ENCODE results near the gene FSD1L.
"Not testable (repeated sequence)": the region's sequence is repeated elsewhere in the genome, so short reads cannot be mapped to it uniquely, and the experiment has no call there.

The FSD1L gene

DNA sequence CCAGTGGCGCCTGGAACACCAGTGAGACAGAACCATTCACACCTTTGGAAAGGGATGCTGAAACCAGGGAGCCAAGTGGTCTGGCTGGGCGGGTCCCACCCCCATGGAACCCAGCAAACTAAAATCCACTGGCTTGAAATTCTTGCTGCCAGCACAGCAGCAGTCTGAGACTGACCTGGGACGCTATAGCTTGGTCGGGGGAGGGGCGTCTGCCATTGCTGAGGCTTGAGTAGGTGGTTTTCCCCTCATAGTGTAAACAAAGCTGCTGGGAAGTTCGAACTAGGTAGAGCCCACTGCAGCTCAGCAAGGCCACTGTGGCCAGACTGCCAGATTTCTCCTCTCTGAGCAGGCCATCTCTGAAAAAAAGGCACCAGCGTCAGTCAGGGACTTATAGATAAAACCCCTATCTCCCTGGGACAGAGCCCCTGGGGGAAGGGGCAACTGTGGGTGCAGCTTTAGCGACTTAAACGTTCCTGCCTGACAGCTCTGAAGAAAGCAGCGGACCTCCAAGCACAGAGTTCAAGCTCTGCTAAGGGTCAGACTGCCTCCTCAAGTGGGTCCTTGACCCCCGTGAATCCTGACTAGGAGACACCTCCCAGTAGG is 68.1 kb downstream of the FSD1L start:
- Histone ChIP-seq H3K4me1 (ENCODE audit: low read length) (no peaks in the 10 kb centered on the region), H3K27me3 (replicated peaks; ENCODE audit: insufficient read depth, low read length) (no peaks in the 10 kb centered on the region), H4K20me1 (ENCODE audit: insufficient read depth, low read length) (no peaks in the 10 kb centered on the region), H3K27ac (ENCODE audit: low read length) (no peak overlapping the region), H3K36me3 (replicated peaks; ENCODE audit: insufficient read depth, low read length) (no peaks in the 10 kb centered on the region), H3K79me2 (ENCODE audit: low read length) (no peaks in the 10 kb centered on the region), H3F3A (ENCODE audit: insufficient read depth, low read length) (no peaks in the 10 kb centered on the region), H3K9me2 (replicated peaks; ENCODE audit: insufficient read depth, low read length) (no peaks in the 10 kb centered on the region), H2AFZ (ENCODE audit: low read length) (no peak overlapping the region), H3K4me3 (ENCODE audit: low read length) (no peak overlapping the region), H3K9ac (ENCODE audit: low read length) (no peak overlapping the region), H3K9me3 (replicated peaks; ENCODE audit: insufficient read depth, low read length) (no peaks in the 10 kb centered on the region), H3K4me2 (ENCODE audit: low read depth, low read length) (no peak overlapping the region)
- DNase-seq: no peak
- TF ChIP-seq CTCF (IDR thresholded peaks at IDR 0.05; ENCODE audit: low read length): no peak
- TF ChIP-seq EZH2phosphoT487 (IDR thresholded peaks at IDR 0.05; ENCODE audit: low read length): no peak
- no peak for TF ChIP-seq EZH2 (optimal IDR thresholded peaks at IDR 0.05; ENCODE audit: low read depth, low read length)

DNA sequence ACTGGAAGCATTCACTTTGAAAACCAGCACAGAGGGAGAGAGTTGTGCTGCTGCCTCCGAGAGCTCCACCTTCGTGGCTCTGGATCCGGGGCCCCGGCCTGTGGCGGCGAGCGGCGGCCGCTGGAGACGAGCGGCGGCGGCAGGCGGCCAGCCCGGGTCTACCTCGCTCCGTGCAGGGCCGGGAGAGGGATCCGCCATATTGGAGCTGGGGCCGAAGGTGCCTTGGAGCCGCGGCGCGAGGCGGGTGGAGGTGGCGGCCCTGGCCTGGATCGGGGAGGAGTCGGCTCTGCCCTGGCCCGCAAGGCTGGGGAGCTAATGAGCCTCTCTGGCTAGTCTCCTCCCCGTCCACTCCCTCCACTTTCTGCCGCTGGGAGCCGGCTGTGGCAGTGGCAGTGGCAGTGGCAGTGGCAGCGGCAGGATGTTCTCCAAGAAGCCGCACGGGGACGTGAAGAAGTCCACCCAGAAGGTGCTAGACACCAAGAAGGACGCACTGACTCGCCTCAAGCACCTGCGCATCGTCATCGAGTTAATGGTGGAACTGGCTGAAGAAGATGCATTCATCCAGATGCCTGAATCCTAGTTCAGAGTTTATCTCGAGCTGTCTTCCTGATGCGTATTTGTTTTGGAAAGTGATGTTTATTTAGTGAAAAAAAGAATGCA is 72.0 kb downstream of the FSD1L start:
- not testable (repeated sequence) for H3K27ac ChIP-seq (ENCODE audit: low read length); H3K79me2 ChIP-seq (ENCODE audit: low read length); DNase-seq; H3F3A ChIP-seq (ENCODE audit: insufficient read depth, low read length); H3K9ac ChIP-seq (ENCODE audit: low read length); H3K36me3 ChIP-seq (replicated peaks; ENCODE audit: insufficient read depth, low read length); H4K20me1 ChIP-seq (ENCODE audit: insufficient read depth, low read length); H3K9me3 ChIP-seq (replicated peaks; ENCODE audit: insufficient read depth, low read length); H2AFZ ChIP-seq (ENCODE audit: low read length); H3K4me1 ChIP-seq (ENCODE audit: low read length); H3K4me3 ChIP-seq (ENCODE audit: low read length); H3K27me3 ChIP-seq (replicated peaks; ENCODE audit: insufficient read depth, low read length); H3K9me2 ChIP-seq (replicated peaks; ENCODE audit: insufficient read depth, low read length); H3K4me2 ChIP-seq (ENCODE audit: low read depth, low read length)

DNA sequence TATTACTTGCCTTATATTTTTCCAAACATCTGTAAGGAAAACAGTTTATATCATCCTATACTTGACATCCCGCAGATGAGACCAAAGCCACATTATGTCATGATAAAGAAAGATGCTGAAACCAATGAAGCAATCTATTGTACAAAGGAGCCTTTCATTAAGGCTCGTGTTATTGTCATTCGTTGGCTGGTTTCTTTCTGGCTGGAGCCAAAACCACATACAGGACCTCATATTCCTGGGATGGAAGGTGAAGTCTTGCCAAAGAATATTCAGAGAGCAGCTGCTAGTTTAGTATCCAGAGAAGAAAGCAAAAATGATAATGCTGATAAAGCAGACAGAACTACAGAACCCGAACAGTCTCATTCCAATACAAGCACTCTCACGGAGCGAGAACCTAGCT is 73.2 kb downstream of the FSD1L start:
- not testable (repeated sequence) for H3K36me3 ChIP-seq (replicated peaks; ENCODE audit: insufficient read depth, low read length); H3F3A ChIP-seq (ENCODE audit: insufficient read depth, low read length); H2AFZ ChIP-seq (ENCODE audit: low read length); H4K20me1 ChIP-seq (ENCODE audit: insufficient read depth, low read length); H3K4me2 ChIP-seq (ENCODE audit: low read depth, low read length); H3K79me2 ChIP-seq (ENCODE audit: low read length); H3K27me3 ChIP-seq (replicated peaks; ENCODE audit: insufficient read depth, low read length); H3K4me1 ChIP-seq (ENCODE audit: low read length); H3K9ac ChIP-seq (ENCODE audit: low read length); H3K9me3 ChIP-seq (replicated peaks; ENCODE audit: insufficient read depth, low read length); H3K27ac ChIP-seq (ENCODE audit: low read length); DNase-seq; H3K9me2 ChIP-seq (replicated peaks; ENCODE audit: insufficient read depth, low read length); H3K4me3 ChIP-seq (ENCODE audit: low read length)

- not testable (repeated sequence) for H3K9ac ChIP-seq (ENCODE audit: low read length); H3K36me3 ChIP-seq (replicated peaks; ENCODE audit: insufficient read depth, low read length); H3K9me2 ChIP-seq (replicated peaks; ENCODE audit: insufficient read depth, low read length); H3K4me1 ChIP-seq (ENCODE audit: low read length); H4K20me1 ChIP-seq (ENCODE audit: insufficient read depth, low read length); H3K4me3 ChIP-seq (ENCODE audit: low read length); H2AFZ ChIP-seq (ENCODE audit: low read length); H3K27me3 ChIP-seq (replicated peaks; ENCODE audit: insufficient read depth, low read length); H3K79me2 ChIP-seq (ENCODE audit: low read length); H3F3A ChIP-seq (ENCODE audit: insufficient read depth, low read length); H3K27ac ChIP-seq (ENCODE audit: low read length); H3K9me3 ChIP-seq (replicated peaks; ENCODE audit: insufficient read depth, low read length); H3K4me2 ChIP-seq (ENCODE audit: low read depth, low read length)
- peak; percentile 33 for DNase-seq
These were observed 75.0 kb downstream of the FSD1L start for GRCh38 chr9:105522618-105523385.
